Mesenchymal stem cell (in vitro differentiated cells and primary cell): ENCODE measurements around the gene SCLY.

Experiments
- DNase-seq: peaks from one replicate; pipeline ENCODE4 v3.0.0-alpha.2; 2013
- H2AFZ ChIP-seq: one replicate; pipeline ENCODE4 v1.6.1; 2013; ENCODE audit warnings: low read depth, mild to moderate bottlenecking, control low read depth, inconsistent platforms, low read length, moderate library complexity
- H2AK5ac ChIP-seq: 2 replicates; pipeline ENCODE4 v1.6.1; 2013; ENCODE audit warnings: low read length, moderate library complexity, mild to moderate bottlenecking, inconsistent platforms; ENCODE audit not compliant: severe bottlenecking
- H2BK120ac ChIP-seq: one replicate; pipeline ENCODE4 v1.6.1; 2013; ENCODE audit warnings: low read depth, mild to moderate bottlenecking, inconsistent platforms, low read length, moderate library complexity
- H2BK12ac ChIP-seq, 2 experiments: one replicate each; pipeline ENCODE4 v1.6.1; 2013; ENCODE audit warnings: inconsistent platforms in 2 of 2, low read length in 2 of 2, mild to moderate bottlenecking in 2 of 2, moderate library complexity in 2 of 2, control low read depth in 1 of 2
- H2BK15ac ChIP-seq: one replicate; pipeline ENCODE4 v1.6.1; 2013; ENCODE audit warnings: mild to moderate bottlenecking, low read depth, inconsistent platforms; ENCODE audit not compliant: poor library complexity, severe bottlenecking
- H2BK5ac ChIP-seq: 2 replicates; pipeline ENCODE4 v1.6.1; 2013; ENCODE audit warnings: low read depth, mild to moderate bottlenecking, low read length, control low read depth, inconsistent platforms; ENCODE audit not compliant: poor library complexity, severe bottlenecking
- H3K14ac ChIP-seq, 2 experiments: one replicate each; pipeline ENCODE4 v1.6.1; 2013; ENCODE audit warnings: inconsistent platforms in 2 of 2, low read length in 2 of 2, control low read depth in 1 of 2, mild to moderate bottlenecking in 1 of 2, moderate library complexity in 1 of 2
- H3K18ac ChIP-seq, 2 experiments: one replicate each; pipeline ENCODE4 v1.6.1; 2013; ENCODE audit warnings: inconsistent platforms in 2 of 2, low read length in 2 of 2, control low read depth in 1 of 2, low read depth in 1 of 2, mild to moderate bottlenecking in 1 of 2
- H3K23ac ChIP-seq, 2 experiments: one replicate each; pipeline ENCODE4 v1.6.1; 2013; ENCODE audit warnings: inconsistent platforms in 2 of 2, low read length in 2 of 2, mild to moderate bottlenecking in 2 of 2, moderate library complexity in 2 of 2, control low read depth in 1 of 2
- H3K27ac ChIP-seq: 2 replicates; pipeline ENCODE4 v1.5.1; 2013; ENCODE audit warnings: mild to moderate bottlenecking, moderate library complexity, low read length, control low read depth, inconsistent platforms; ENCODE audit not compliant: poor library complexity, severe bottlenecking
- H3K27me3 ChIP-seq, 2 experiments: 2 replicates each; pipeline versions ENCODE4 v1.6.1 to v1.7.0; 2013; ENCODE audit warnings: low read length in 2 of 2, mild to moderate bottlenecking in 2 of 2, moderate library complexity in 2 of 2, control low read depth in 1 of 2, inconsistent platforms in 1 of 2; ENCODE audit not compliant: control insufficient read depth in 1 of 2, insufficient read depth in 1 of 2
- H3K36me3 ChIP-seq, 2 experiments: 2 replicates each; pipeline versions ENCODE4 v1.6.1 to v1.7.0; 2013; ENCODE audit warnings: low read length in 2 of 2, control low read depth in 1 of 2, inconsistent platforms in 1 of 2, low read depth in 1 of 2, mild to moderate bottlenecking in 1 of 2; ENCODE audit not compliant: insufficient read depth in 2 of 2, control insufficient read depth in 1 of 2
- H3K4ac ChIP-seq, 2 experiments: one replicate each; pipeline ENCODE4 v1.6.1; 2013; ENCODE audit warnings: inconsistent platforms in 2 of 2, low read length in 2 of 2, mild to moderate bottlenecking in 2 of 2, moderate library complexity in 2 of 2, control low read depth in 1 of 2, low read depth in 1 of 2
- H3K4me1 ChIP-seq: 2 replicates; pipeline ENCODE4 v1.6.1; 2013; ENCODE audit warnings: low read depth, low read length, control low read depth; ENCODE audit not compliant: control insufficient read depth, insufficient read depth
- H3K4me2 ChIP-seq: 2 replicates; pipeline ENCODE4 v1.6.1; 2013; ENCODE audit warnings: low read length, mild to moderate bottlenecking, inconsistent platforms; ENCODE audit not compliant: poor library complexity, severe bottlenecking
- H3K4me3 ChIP-seq, 2 experiments: 2 replicates each; pipeline versions ENCODE4 v1.5.1 to v1.7.0; 2013; ENCODE audit warnings: low read length in 2 of 2, mild to moderate bottlenecking in 2 of 2, control low read depth in 1 of 2, low read depth in 1 of 2; ENCODE audit not compliant: insufficient read depth in 1 of 2
- H3K79me1 ChIP-seq: replicated peaks from 2 replicates; pipeline ENCODE4 v1.6.1; 2013; ENCODE audit warnings: mild to moderate bottlenecking, control low read depth, low read length, inconsistent platforms; ENCODE audit not compliant: poor library complexity, severe bottlenecking
- H3K9ac ChIP-seq: 2 replicates; pipeline ENCODE4 v1.7.0; 2013; ENCODE audit warnings: mild to moderate bottlenecking, low read length, moderate library complexity
- H3K9me3 ChIP-seq: 2 replicates; pipeline ENCODE4 v1.7.0; 2013; ENCODE audit warnings: mild to moderate bottlenecking, low read length; ENCODE audit not compliant: control insufficient read depth
- H4K8ac ChIP-seq: one replicate; pipeline ENCODE4 v1.6.1; 2013; ENCODE audit warnings: inconsistent platforms, mild to moderate bottlenecking, low read length, moderate library complexity
- H4K91ac ChIP-seq: one replicate; pipeline ENCODE4 v1.6.1; 2013; ENCODE audit warnings: mild to moderate bottlenecking, low read length, inconsistent platforms
- WGBS: methylation state at CpG from one replicate; pipeline ENCODE4 v1.1.7; 2013; ENCODE audit warnings: mixed read lengths; 5-methylcytosine and 5-hydroxymethylcytosine counted together

SCLY gene

GRCh38 chr2:238138331-238139195 is 77.8 kb downstream of the SCLY start, which contains the start of gene KLHL30:
TSS of gene KLHL30 (plus strand) at chr2:238138668. CDS start at chr2:238140755, 2,087 bp downstream.
- 81% methylated on average over 21 of the region's 22 CpGs for WGBS
- Histone ChIP-seq H3K36me3 (no peaks in the 10 kb centered on the region), H3K79me1 (no peaks in the 10 kb centered on the region)

GRCh38 chr2:238139196-238140039 is 78.6 kb downstream of the SCLY start:
- no peaks in the 10 kb centered on the region for H3K9me3 ChIP-seq

More at GRCh38 chr2:238138331-238139195, 77.8 kb downstream of the SCLY start, which contains the start of gene KLHL30:
- H2BK5ac ChIP-seq: no peak within 1 kb of the TSS
- peaks cover 42% of the 10 kb centered on the region for H3K4me1 ChIP-seq
- H3K27me3 ChIP-seq: no peaks in the 10 kb centered on the region
- H3K4me3 ChIP-seq: no peak within 1 kb of the TSS
- peak within 1 kb of the TSS; percentile 33 for H2AFZ ChIP-seq
- no peak within 1 kb of the TSS for H3K27ac ChIP-seq
- peak within 1 kb of the TSS; percentile 64 for H4K91ac ChIP-seq
- peak within 1 kb of the TSS; percentile 55 for H4K8ac ChIP-seq
- no peak within 1 kb of the TSS for H3K4me2 ChIP-seq
- H3K9ac ChIP-seq: no peak within 1 kb of the TSS
- H3K9me3 ChIP-seq: no peaks in the 10 kb centered on the region
- DNase-seq: no peak
- H2AK5ac ChIP-seq: no peak within 1 kb of the TSS
- peak within 1 kb of the TSS; percentile 65 to 74 for H3K18ac ChIP-seq
- peak within 1 kb of the TSS in 1 of 2 experiments; percentile 68 for H2BK12ac ChIP-seq
- H3K4ac ChIP-seq: peak within 1 kb of the TSS; percentile 7 to 54
- H3K14ac ChIP-seq: peak within 1 kb of the TSS in 1 of 2 experiments; percentile 57
- H2BK15ac ChIP-seq: peak within 1 kb of the TSS; percentile 12
- H2BK120ac ChIP-seq: no peak within 1 kb of the TSS
- H3K23ac ChIP-seq: no peak within 1 kb of the TSS

GRCh38 chr2:238140040-238140439 is 79.2 kb downstream of the SCLY start:
- Histone ChIP-seq H3K14ac (no peak overlapping the region), H3K9me3 (no peaks in the 10 kb centered on the region), H3K4ac (no peak overlapping the region), H4K8ac (no peak overlapping the region), H3K18ac (no peak overlapping the region), H3K4me3 (no peak overlapping the region), H3K27me3 (no peaks in the 10 kb centered on the region), H2BK120ac (no peak overlapping the region), H4K91ac (no peak overlapping the region), H3K36me3 (no peaks in the 10 kb centered on the region), H3K79me1 (no peaks in the 10 kb centered on the region), H3K27ac (no peak overlapping the region), H3K9ac (no peak overlapping the region), H2AFZ (no peak overlapping the region), H2BK5ac (no peak overlapping the region), H2BK15ac (no peak overlapping the region), H3K4me1 (peaks cover 44% of the 10 kb centered on the region), H3K4me2 (no peak overlapping the region), H3K23ac (no peak overlapping the region), H2BK12ac (no peak overlapping the region), H2AK5ac (no peak overlapping the region)
- 93% methylated on average over 7 of the region's 7 CpGs for whole genome bisulfite sequencing
- no peak for DNase-seq

More at GRCh38 chr2:238139196-238140039, 78.6 kb downstream of the SCLY start:
- WGBS: 64% methylated on average over 53 of the region's 56 CpGs
- Histone ChIP-seq H2AFZ (no peak overlapping the region), H3K4me2 (no peak overlapping the region), H4K91ac (peak overlapping the region; percentile 64), H3K9ac (no peak overlapping the region), H2AK5ac (no peak overlapping the region), H3K27me3 (no peaks in the 10 kb centered on the region), H3K36me3 (no peaks in the 10 kb centered on the region), H2BK15ac (no peak overlapping the region), H3K4me3 (no peak overlapping the region), H2BK120ac (no peak overlapping the region), H3K4me1 (peaks cover 44% of the 10 kb centered on the region), H3K27ac (no peak overlapping the region), H3K18ac (no peak overlapping the region), H3K4ac (no peak overlapping the region), H3K23ac (no peak overlapping the region), H4K8ac (peak overlapping the region; percentile 55), H3K14ac (peak overlapping the region in 1 of 2 experiments; percentile 57), H2BK12ac (peak overlapping the region in 1 of 2 experiments; percentile 38), H3K79me1 (no peaks in the 10 kb centered on the region), H2BK5ac (no peak overlapping the region)
- no peak for DNase-seq
